ENCODE results near the gene CNOT1. TPM values are rescaled to one million over a fixed set of nuclear protein-coding genes. Genes with fewer than 3 reads are reported as not detected.
"Not testable (repeated sequence)": the region's sequence is repeated elsewhere in the genome, so short reads cannot be mapped to it uniquely, and the experiment has no call there.

CNOT1 gene
- total RNA-seq, result 152 and 157 TPM in 2 replicates

DNA sequence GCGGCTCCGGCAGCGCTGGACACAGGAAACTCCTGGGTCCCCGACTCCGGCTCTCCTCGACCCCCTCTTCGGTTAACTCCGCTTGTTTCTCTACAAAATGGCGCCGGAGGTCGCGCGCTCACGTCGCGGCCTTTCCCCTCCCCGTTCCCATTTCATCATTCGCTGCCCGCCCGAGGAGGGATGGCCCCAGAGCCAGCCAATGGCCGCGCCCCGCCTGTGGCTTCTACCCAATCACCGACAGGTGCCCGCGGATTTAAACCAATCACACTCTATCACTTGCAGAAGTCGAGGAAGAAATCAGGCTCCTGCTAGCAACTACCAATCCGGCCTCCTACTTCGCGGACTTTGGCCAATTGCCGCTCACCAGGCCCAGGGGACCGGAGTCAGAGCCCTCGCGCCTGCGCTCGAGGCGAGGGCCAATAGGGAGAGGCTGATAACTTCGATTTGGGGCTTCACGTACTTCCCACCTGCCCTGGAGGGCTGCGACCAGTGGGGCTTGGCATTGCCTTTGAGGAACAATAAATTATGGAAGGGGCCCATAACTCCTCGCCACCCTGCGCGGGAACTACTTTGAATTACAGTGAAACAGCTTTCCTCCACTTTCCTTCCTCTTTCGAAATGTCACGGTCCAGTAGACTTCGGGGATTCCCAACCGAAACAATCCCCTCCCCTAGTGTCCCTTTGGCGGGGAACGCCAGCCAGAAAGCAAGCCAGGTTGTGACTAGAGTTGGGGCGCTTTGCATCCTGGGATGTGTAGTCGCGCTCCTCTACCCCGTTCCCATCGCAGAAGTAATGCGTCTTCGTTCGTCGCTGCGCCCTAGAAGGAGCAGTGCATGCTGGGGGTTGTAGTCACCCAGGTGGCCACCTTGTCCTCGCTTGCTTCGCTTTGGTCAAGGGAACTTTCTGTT, at the start of gene CNOT1:
Gene CNOT1, minus strand, starts transcription at position 94 of the 908 bp plus-strand sequence. CDS start 30,489 bp downstream, outside the sequence.
- peak; percentile 99 for DNase-seq (ENCODE audit: low read depth, low spot score)

DNA sequence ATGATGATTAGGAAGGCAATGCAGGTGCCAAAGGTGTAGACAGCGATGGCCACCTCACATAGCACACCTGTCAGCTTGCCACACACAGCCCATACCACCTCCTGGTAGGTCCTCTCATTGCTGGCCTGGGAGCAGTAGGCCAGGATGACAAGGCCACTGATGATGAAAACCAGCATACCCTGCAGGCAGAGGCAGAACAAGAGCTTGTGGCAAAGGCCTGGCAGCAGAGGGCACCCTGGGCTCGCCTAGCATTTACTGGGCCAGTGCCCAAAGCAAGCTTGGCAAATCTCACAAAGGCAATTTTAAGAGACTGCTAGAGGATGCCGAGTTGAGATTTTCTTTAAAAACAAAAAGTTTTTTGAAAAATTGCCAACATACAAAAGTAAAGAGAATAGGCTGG, 49.1 kb upstream of the CNOT1 start:
- no peak for DNase-seq (ENCODE audit: low read depth, low spot score)

DNA sequence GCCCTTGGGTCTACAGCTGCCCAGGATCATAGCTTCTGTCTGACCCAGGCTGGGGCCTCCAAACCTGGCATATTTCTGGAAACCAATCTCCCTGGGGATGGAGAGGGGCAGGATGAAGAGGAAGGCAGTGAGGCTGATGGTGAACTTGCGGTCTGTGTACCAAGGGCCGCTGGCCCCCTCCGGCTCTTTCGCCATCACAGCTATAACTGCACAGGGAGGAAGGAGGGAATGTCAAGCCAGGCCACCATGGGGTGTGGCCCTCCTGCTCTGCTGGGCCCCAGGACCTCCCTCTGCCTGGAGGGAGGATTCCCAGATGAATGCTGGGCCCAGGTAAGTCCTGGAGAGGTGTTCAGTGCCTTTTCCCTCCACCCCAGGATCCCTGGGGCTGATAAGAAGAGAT, 48.6 kb upstream of the CNOT1 start:
- DNase-seq (ENCODE audit: low read depth, low spot score), result no peak

DNA sequence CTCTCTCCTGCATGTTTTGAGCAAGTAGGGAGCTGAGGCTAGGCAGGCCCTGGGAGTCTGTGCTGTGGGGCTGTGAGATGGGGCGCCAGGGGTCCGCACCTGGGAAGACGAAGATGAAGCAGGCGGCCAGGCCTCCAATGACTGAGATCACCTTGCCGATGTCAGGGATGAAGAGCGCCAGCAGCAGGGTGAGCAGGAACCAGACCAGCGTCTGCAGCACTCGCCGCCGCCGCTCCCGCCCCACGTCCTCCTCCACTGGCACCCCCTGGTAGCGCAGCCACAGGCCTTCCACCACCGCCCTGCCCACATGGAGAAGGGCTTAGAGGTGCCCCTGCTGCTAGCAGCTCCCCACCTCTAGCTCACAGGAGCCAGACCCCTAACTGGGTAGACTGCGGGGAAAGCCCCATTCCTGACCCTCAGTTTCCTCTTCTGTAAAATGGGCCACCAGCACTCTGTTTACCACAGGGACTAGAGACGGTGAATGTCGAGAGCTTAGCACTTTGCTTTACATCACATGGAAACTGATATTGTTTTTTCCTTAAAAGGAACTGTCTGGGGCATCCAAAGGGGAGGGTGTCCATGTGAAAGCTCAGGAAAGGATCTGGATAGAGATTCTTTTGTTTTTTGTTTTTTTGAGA, 41.4 kb upstream of the CNOT1 start:
- DNase-seq (ENCODE audit: low read depth, low spot score), result no peak

DNA sequence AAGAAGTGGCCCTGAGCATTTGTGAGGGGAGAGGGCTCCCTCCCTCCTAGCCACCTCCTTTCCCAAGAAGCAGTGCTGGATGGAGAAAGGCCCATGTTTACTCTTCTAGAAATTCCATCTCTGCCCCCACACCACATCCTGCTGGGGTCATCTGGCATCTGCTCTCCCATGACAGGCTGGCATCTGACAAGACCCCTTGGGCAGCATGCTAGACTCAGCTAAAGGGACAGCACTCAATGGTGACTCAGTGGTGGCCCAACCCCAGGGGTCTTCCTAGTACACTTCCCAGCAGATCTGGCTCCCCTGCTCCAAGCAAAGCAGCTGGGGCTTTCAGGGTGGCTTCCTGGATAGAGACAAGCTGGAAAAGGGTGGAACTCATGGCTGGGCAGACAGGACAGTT, 40.6 kb upstream of the CNOT1 start:
- no peak for DNase-seq (ENCODE audit: low read depth, low spot score)

DNA sequence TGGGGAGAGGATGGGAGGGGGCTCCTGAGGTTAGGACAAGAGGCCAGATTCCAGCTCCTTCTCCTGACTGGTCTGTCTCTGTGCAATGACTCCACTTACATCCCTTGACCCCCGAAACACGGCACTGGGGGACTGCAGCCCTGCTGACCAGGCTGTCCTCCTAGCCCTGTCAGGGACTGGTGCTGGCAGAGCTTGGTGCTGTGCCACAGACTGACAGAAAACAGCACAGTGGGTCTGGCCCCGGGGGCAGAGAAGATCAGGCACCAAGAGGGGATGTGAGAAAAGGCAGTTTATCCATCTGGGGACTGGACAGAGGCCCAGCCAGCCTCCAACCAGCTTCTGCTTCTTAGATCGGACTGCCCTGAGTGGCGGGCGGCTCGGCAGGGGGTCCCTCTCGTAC, 35.6 kb upstream of the CNOT1 start:
- DNase-seq (ENCODE audit: low read depth, low spot score), result no peak

DNA sequence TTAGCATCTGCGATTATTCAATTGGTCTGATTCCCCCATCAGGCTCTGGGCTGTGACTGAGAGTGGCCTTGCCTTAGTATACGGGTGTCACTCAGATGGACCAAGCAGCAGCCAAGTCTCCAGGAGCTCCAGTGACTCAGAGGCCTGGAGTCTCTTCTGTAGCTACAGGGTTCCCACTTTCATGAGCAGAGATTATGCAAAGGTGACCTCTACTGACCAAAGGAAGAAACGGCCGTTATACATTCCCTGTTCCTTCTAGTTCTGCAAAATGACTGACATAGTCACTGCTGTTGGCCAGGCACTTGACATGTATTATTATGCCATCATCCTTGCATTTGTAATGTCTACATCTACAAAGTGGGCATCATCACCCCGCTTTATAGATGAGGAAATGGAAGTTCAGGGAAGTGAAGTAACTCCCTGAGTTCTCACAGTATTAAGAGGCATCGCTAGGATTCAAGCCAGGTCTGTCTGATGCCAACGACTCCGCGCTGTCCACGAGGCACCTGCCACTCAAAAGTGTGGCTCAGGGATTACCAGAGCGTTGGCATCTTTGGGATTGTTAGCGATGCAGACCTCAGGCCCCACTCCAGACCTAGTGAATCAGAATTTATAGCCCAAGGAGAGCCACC, 31.7 kb upstream of the CNOT1 start:
- peak; percentile 69 for DNase-seq (ENCODE audit: low read depth, low spot score)

DNA sequence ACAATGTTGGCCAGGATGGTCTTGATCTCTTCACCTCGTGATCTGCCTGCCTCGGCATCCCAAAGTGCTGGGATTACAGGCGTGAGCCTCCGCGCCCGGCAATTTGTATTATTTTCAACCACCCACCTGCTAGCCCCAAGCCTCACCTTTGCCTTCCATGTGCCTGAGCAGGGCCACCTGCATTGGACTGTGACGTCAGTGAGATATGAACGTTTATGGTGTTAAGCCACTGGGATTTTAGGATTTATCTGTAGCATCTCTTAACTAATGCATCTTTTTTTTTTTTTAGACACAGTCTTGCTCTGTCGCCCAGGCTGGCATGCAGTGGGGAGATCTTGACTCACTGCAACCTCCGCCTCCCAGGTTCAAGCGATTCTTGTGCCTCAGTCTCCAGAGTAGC, 30.3 kb upstream of the CNOT1 start:
- not testable (repeated sequence) for DNase-seq (ENCODE audit: low read depth, low spot score)

DNA sequence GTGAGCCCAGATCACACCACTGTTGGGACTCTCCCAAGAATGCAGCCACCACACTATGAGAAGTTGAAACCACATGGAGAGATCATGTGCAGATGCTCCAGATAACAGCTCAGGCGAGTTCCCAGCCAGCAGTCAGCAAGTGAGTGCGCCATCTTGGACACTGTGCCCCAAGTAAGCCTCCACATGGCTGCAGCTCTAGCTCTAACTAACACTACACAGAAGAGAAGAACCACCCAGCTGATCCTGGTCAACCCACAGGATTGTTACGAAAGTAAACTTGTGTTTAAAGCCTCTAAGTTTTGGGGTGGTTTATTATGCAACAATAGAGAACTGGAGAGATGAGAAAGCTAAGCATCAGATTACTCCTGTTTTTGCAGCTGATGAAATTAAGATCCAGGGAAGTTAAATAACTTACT, 29.2 kb upstream of the CNOT1 start:
- no peak for DNase-seq (ENCODE audit: low read depth, low spot score)

DNA sequence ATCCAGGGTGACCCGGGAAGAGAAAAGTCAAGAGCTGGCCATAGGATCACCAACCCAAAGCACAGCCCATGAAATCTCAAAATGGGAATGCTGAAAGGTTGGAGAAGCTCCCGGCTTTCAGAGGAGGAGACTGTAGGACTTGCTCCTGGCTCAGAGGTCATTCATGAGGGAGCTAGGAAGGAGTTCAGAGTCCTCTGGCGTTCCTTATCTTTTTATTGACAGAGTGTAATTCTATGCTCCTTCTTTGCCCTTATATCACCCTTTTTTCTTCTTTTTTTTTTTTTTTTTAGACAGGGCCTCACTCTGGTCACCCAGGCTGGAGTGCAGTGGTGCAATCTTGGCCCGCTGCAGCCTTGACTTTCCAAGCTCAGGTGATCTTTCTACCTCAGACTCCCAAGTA, 27.3 kb upstream of the CNOT1 start:
- DNase-seq (ENCODE audit: low read depth, low spot score), result no peak

DNA sequence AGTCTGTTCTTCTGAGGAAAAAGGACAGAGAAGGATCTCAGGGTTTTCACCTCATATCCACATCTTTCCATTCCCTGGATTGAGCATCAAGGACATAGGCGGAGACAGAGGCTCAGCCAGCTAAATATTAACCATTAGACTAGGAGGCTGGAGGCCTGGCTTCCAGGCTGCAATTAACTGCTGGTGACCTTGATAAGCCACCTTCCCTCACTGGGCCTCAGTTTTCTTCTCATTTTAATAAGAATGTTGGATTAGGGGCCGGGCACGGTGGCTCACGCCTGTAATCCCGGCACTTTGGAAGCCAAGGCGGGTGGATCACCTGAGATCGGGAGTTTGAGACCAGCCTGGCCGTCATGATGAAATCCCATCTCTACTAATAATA, 25.6 kb upstream of the CNOT1 start:
- no peak for DNase-seq (ENCODE audit: low read depth, low spot score)

DNA sequence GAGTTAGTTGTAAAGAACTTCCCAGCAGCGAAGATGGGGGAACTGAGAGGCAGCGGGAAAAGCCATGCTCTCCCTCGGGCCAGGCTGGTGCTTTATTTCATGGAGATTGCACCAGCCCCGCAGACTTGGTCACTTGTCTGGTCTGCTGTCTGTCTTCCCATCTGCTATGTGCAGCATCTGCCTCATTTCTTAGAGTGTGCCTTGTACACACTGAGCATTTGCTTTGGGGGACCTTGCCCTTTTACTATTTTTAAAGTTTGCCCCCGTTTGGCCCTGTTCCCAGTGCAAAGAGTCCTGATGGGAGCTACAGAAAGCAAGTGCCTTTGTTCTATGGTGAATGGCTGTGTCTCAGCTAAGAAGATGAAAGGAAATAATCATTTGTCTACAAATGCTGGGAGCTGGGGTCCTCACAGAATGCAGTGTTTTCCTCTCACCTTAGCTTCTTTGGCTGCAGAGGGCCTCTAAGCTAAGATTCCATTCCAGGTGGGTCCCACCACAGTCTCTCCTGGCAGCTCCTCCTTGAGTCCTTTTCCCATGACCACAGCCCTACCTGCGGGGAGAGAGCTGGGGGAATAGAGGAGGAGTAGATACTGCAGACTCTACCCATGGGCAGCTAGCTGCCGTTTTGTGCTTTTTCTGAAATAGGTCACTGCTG, 25.1 kb upstream of the CNOT1 start:
- DNase-seq (ENCODE audit: low read depth, low spot score), result no peak

DNA sequence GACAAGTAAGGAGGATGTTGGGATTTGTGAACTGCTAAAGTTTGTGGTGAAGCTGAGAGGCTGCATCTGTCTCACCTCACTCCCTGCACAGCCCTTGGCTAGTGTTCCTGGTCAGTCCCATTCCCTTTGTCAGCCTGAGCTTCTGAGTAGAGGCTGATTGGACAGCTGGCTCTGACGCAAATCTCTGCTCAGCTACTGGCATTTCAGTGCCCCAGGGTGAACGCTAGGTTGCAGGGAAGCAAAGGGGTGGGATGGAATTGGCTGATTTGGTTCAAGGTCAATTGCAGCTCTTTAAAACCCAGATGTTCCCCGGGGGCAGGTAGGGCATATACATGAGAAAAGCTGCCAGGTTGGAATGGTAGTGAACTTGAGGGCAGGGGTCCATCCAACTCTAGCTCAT, 23.1 kb upstream of the CNOT1 start:
- DNase-seq (ENCODE audit: low read depth, low spot score), result no peak

DNA sequence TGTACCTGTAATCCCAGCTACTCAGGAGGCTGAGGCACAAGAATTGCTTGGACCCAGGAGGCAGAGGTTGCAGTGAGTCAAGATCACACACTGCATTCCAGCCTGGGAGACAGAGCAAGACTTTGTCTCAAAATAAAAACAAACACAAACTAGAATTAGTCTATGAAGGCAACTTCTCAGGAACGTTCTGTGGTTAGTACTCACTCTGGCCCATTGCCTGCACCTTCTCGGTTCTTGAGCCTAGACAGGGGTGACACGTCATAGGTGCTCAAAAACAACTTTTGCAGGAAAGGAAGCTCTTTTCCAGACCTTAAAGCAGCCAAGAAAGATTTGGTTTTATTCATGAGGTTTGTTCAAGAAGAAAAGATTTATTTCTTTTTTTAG, 22.3 kb upstream of the CNOT1 start:
- DNase-seq (ENCODE audit: low read depth, low spot score), result no peak

DNA sequence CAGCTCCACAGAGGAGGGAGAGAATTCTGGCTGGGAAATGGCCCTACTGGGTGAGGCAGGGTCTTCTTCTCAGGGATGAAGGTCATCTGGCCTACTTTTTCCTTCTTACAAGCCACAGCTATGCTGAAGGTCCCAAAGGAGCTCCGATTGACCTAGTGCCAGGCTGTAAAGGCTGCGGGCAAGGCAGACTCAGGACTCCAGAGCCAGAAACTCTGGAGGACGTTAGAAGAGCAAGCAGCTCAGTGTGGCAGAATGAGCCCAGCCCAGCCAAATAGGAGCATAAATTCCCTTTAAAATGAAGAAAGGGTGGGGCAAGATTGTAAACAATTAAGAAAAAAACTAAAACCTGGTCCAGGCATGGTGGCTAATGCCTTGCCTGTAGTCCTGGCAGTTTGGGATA, 20.1 kb upstream of the CNOT1 start:
- no peak for DNase-seq (ENCODE audit: low read depth, low spot score)

DNA sequence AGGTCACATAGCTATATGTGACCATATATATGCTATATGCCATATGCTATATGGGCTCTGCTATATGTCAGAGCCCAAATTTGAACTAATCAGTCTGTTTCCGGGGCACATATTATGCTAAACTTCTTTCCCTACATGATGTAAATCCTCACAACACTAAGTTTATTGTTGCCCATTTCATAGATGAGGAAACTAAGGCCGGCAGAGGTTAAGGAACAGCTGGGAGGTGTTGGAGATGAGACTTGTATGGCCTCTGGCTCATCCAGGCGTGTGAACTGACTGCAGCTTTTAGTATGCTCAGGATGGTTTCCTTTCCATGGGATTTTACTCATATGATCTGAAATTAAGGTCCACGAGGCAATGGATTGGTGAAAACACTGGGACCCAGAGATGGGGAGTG, 17.5 kb upstream of the CNOT1 start:
- DNase-seq (ENCODE audit: low read depth, low spot score), result no peak

DNA sequence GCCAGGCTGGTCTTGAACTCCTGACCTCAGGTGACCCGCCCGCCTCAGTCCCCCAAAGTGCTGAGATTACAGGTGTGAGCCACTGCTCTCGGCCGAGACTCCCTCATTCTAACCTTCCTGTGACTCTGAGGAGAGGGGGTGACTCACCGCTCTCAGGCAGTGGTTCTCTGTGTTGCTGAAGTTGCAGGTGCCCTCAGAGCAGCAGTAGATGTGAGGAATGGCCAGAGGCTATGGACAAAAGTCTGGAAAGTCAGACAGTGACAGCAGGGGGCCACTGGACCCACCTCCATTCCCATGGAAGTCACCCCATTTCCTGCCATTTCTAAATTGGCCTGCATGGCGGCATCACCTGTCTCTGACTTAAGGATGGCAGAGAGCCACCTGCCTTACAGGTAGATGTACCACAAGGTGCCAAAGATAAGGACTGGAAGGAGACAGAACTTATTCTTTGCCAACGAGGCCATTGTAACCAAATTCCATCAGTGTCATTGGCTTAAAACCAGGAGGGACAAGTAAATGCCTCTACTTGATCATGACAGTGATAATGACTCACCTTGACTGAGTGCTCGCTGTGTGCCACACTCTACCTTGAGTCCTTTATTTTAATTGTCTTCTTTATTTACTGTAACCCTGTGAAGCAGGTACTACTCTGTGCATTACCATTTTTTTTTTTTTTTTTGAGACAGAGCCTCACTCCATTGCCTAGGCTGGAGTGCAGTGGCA, 15.3 kb upstream of the CNOT1 start:
- DNase-seq (ENCODE audit: low read depth, low spot score), result no peak

DNA sequence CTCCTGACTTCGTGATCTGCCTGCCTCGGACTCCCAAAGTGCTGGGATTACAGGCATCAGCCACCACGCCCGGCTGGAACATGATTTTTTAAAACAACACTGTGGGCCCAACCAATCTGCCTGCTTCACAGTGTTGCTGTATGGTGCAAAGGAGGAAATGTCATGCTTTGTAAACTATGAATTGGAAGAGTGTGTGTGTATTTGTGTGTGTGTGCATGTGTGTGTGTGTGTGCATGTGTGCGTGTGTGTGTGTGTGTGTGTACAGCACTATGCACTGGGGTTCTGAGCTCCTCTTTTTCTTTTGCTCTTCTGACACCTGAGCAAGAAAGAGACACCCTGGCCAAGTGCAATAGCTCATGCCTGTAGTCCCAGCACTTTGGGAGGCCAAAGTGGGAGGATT, 14.5 kb upstream of the CNOT1 start:
- DNase-seq (ENCODE audit: low read depth, low spot score), result no peak

DNA sequence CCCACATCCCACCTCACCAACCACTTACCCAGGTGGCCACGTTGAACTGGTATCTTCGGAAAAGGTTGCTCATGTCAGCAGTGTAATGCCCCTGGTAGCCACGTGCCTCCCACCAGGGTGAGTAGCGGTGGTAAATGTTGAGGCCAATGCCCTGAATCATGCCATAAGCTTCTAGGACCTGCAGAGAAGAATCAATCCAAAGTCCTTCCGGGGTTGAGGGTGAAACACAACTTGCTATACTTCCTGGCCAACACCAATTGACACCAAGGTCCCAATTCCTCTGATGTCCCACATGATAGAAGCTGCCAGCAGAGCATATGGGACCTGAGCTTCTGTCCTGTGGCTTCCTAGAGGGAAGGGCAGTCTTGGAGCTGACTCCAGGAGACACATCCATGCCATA, 11.3 kb upstream of the CNOT1 start:
- no peak for DNase-seq (ENCODE audit: low read depth, low spot score)

DNA sequence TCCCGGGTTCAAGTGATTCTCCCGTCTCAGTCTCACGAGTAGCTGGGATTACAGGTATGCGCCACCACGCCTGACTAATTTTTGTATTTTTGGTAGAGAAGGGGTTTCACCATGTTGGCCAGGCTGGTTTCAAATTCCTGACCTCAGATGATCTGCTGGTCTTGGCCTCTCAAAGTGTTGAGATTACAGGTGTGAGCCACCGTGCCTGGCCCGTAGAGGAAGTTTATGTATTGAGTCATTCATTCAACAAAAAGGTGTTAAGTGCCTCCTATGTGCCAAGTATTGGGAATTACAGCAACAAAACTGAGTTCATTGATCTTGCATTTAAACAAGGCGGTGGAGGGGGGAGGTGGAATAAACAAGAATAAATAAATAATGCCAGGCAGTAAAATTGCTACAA, 10.2 kb upstream of the CNOT1 start:
- no peak for DNase-seq (ENCODE audit: low read depth, low spot score)

DNA sequence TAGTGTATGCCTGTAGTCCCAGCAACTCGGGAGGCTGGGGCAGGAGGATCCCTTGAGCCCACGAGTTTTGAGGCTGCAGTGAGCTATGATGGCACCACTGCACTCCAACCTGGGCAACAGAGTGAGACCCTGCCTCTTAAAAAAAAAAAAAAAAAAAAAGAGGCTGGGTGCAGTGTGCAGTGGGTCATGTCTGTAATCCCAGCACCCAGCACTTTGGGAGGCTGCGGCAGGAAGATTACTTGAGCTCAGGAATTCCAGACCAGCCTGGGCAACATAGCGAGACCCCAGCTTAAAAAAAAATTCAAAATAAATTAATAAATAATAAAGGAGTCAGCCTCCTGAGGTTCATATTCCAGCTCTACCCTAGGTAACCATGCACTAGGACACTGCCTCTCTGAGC, 9.6 kb upstream of the CNOT1 start:
- DNase-seq (ENCODE audit: low read depth, low spot score), result no peak
